SK-N-SH treated with all-trans-retinoic acid at 6 μM for 48 hours (cell line): Measurements from ENCODE around the gene SORCS3.

Experiments
- ATAC-seq: fragments of 200-7000 bp; cut with Tn5 transposase; 3 replicates; pipeline ENCODE4 v1.9.1; 2020; ENCODE audit warnings: mild to moderate bottlenecking, moderate library complexity
- ARNTL ChIP-seq: fragments of 450-650 bp; formaldehyde crosslinking; IDR thresholded peaks from 2 replicates; pipeline ENCODE4 v1.5.0; 2020; ENCODE audit warnings: low read depth, mild to moderate bottlenecking, moderate library complexity, borderline replicate concordance
- BACH2 ChIP-seq: fragments of 250-450 bp; sonication (Bioruptor Pico); IDR thresholded peaks from 2 replicates; pipeline ENCODE4 v1.9.0; 2021; ENCODE audit warnings: mild to moderate bottlenecking, borderline replicate concordance
- CSDC2 ChIP-seq: fragments of 250-450 bp; sonication (Bioruptor Pico); IDR thresholded peaks from 2 replicates; pipeline ENCODE4 v1.5.0; 2020; ENCODE audit warnings: mild to moderate bottlenecking, moderate library complexity
- ESRRG ChIP-seq: fragments of 250-450 bp; sonication (Bioruptor Pico); IDR thresholded peaks from 2 replicates; pipeline ENCODE4 v1.6.1; 2021; ENCODE audit warnings: mild to moderate bottlenecking
- GLIS3 ChIP-seq: fragments of 250-450 bp; sonication (Bioruptor Pico); IDR thresholded peaks from 2 replicates; pipeline ENCODE4 v1.5.0; 2020; ENCODE audit warnings: mild to moderate bottlenecking, moderate library complexity
- ISL1 ChIP-seq: fragments of 250-450 bp; sonication (Bioruptor Pico); IDR thresholded peaks from 2 replicates; pipeline ENCODE4 v2.1.2; 2022; ENCODE audit warnings: mild to moderate bottlenecking, moderate library complexity
- OSR1 ChIP-seq: fragments of 250-450 bp; sonication (Bioruptor Pico); IDR thresholded peaks from 2 replicates; pipeline ENCODE4 v1.8.0; 2022; ENCODE audit warnings: moderate library complexity, mild to moderate bottlenecking, inconsistent platforms
- PPARA ChIP-seq: fragments of 250-450 bp; sonication (Bioruptor Pico); IDR thresholded peaks from 2 replicates; pipeline ENCODE4 v1.5.0; 2020; ENCODE audit warnings: mild to moderate bottlenecking, borderline replicate concordance
- RARB ChIP-seq: fragments of 250-450 bp; sonication (Bioruptor Pico); IDR thresholded peaks from 2 replicates; pipeline ENCODE4 v1.8.0; 2021; ENCODE audit warnings: mild to moderate bottlenecking, moderate library complexity
- SNAI2 ChIP-seq: fragments of 250-450 bp; sonication (Bioruptor Pico); IDR thresholded peaks from 2 replicates; pipeline ENCODE4 v1.5.0; 2020; ENCODE audit warnings: mild to moderate bottlenecking, moderate library complexity
- TCF4 ChIP-seq: fragments of 250-450 bp; sonication (Bioruptor Pico); IDR thresholded peaks from 2 replicates; pipeline ENCODE4 v1.8.0; 2021; ENCODE audit warnings: mild to moderate bottlenecking, moderate library complexity, borderline replicate concordance
- TOX ChIP-seq: fragments of 250-450 bp; sonication (Bioruptor Pico); IDR thresholded peaks from 2 replicates; pipeline ENCODE4 v1.8.0; 2021; ENCODE audit warnings: mild to moderate bottlenecking, moderate library complexity, borderline replicate concordance
- ZC3H10 ChIP-seq: fragments of 250-450 bp; sonication (Bioruptor Pico); IDR thresholded peaks from 2 replicates; pipeline ENCODE4 v1.5.1; 2021; ENCODE audit warnings: mild to moderate bottlenecking, moderate library complexity
- ZFP3 ChIP-seq: fragments of 250-450 bp; sonication (Bioruptor Pico); IDR thresholded peaks from 2 replicates; pipeline ENCODE4 v1.5.0; 2020; ENCODE audit warnings: mild to moderate bottlenecking, moderate library complexity
- ZNF565 ChIP-seq: fragments of 450-650 bp; formaldehyde crosslinking; conservative IDR thresholded peaks from 2 replicates; pipeline ENCODE4 v1.5.0; 2020; ENCODE audit warnings: low read depth, mild to moderate bottlenecking, moderate library complexity
- ZNF70 ChIP-seq: fragments of 450-650 bp; formaldehyde crosslinking; IDR thresholded peaks from 2 replicates; pipeline ENCODE4 v1.5.0; 2020; ENCODE audit warnings: mild to moderate bottlenecking, moderate library complexity
- ZNF8 ChIP-seq: fragments of 450-650 bp; formaldehyde crosslinking; IDR thresholded peaks from 2 replicates; pipeline ENCODE4 v1.5.0; 2020; ENCODE audit warnings: mild to moderate bottlenecking, moderate library complexity
- TF ChIP-seq, protein P1 (sequence below): fragments of 250-450 bp; sonication (Bioruptor Pico); IDR thresholded peaks from 2 replicates; pipeline ENCODE4 v1.5.1; 2021; ENCODE audit warnings: mild to moderate bottlenecking, moderate library complexity
- TF ChIP-seq, protein P2 (sequence below): fragments of 250-450 bp; sonication (Bioruptor Pico); IDR thresholded peaks from 2 replicates; pipeline ENCODE4 v1.5.0; 2020; ENCODE audit warnings: mild to moderate bottlenecking, moderate library complexity
- TF ChIP-seq, protein P3 (sequence below): fragments of 250-450 bp; sonication (Bioruptor Pico); IDR thresholded peaks from 2 replicates; pipeline ENCODE4 v1.8.0; 2020; ENCODE audit warnings: mild to moderate bottlenecking, moderate library complexity, borderline replicate concordance

Gene SORCS3

DNA sequence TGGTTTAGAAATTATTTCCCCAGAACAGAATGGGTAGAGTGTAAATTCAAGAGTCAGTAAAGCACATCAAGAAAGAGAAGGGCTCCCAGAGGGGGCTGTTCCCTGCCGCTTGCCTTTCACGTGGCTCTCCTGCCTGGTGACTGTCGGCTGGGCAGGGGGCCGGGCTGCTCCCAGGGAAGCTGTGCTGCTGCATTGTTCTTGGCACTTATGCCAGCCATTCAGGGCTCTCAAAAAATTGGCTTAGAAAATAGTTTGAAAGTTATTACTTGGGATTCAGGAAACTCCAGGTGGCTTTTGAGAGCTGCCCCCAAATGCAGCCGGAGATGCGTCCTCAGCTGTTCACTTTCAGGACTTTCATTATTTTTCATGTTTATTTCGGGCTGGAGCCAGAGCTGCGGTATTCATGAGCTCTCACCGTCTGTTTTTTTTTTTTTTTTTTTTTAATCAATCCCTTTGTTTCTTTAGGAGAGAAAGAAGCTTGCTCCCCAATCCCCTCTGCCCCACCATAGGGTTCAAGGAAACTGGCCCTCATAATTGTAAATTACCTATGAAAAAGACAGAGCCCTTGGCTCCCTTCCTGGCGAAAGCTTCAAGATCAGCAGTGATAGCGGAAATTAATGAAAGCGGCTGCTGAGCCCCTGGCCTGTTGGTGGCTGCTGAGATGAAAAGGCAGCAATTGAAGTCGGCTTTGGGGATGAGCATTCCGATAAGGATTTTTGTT lies 94.1 kb downstream of the SORCS3 start:
- ATAC-seq, result no peak; the same call in 2 of the 3 replicates
- TF ChIP-seq TCF4, result no peak
- TF ChIP-seq SNAI2 (CRISPR knock-in tag), result no peak
- TF ChIP-seq ZFP3 (CRISPR knock-in tag), result no peak
- TF ChIP-seq, protein P1, sequence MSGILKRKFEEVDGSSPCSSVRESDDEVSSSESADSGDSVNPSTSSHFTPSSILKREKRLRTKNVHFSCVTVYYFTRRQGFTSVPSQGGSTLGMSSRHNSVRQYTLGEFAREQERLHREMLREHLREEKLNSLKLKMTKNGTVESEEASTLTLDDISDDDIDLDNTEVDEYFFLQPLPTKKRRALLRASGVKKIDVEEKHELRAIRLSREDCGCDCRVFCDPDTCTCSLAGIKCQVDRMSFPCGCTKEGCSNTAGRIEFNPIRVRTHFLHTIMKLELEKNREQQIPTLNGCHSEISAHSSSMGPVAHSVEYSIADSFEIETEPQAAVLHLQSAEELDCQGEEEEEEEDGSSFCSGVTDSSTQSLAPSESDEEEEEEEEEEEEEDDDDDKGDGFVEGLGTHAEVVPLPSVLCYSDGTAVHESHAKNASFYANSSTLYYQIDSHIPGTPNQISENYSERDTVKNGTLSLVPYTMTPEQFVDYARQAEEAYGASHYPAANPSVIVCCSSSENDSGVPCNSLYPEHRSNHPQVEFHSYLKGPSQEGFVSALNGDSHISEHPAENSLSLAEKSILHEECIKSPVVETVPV (CRISPR knock-in tag), result no peak
- no peak for TF ChIP-seq RARB
- no peak for TF ChIP-seq ZNF8 (CRISPR knock-in tag)
- TF ChIP-seq, protein P2, sequence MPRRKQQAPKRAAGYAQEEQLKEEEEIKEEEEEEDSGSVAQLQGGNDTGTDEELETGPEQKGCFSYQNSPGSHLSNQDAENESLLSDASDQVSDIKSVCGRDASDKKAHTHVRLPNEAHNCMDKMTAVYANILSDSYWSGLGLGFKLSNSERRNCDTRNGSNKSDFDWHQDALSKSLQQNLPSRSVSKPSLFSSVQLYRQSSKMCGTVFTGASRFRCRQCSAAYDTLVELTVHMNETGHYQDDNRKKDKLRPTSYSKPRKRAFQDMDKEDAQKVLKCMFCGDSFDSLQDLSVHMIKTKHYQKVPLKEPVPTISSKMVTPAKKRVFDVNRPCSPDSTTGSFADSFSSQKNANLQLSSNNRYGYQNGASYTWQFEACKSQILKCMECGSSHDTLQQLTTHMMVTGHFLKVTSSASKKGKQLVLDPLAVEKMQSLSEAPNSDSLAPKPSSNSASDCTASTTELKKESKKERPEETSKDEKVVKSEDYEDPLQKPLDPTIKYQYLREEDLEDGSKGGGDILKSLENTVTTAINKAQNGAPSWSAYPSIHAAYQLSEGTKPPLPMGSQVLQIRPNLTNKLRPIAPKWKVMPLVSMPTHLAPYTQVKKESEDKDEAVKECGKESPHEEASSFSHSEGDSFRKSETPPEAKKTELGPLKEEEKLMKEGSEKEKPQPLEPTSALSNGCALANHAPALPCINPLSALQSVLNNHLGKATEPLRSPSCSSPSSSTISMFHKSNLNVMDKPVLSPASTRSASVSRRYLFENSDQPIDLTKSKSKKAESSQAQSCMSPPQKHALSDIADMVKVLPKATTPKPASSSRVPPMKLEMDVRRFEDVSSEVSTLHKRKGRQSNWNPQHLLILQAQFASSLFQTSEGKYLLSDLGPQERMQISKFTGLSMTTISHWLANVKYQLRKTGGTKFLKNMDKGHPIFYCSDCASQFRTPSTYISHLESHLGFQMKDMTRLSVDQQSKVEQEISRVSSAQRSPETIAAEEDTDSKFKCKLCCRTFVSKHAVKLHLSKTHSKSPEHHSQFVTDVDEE (CRISPR knock-in tag), result no peak
- TF ChIP-seq CSDC2, result no peak
- TF ChIP-seq OSR1 (CRISPR knock-in tag), result no peak
- no peak for TF ChIP-seq ZNF565 (CRISPR knock-in tag)
- no peak for TF ChIP-seq GLIS3 (CRISPR knock-in tag)
- TF ChIP-seq, all 23 proteins: peak for 0

DNA sequence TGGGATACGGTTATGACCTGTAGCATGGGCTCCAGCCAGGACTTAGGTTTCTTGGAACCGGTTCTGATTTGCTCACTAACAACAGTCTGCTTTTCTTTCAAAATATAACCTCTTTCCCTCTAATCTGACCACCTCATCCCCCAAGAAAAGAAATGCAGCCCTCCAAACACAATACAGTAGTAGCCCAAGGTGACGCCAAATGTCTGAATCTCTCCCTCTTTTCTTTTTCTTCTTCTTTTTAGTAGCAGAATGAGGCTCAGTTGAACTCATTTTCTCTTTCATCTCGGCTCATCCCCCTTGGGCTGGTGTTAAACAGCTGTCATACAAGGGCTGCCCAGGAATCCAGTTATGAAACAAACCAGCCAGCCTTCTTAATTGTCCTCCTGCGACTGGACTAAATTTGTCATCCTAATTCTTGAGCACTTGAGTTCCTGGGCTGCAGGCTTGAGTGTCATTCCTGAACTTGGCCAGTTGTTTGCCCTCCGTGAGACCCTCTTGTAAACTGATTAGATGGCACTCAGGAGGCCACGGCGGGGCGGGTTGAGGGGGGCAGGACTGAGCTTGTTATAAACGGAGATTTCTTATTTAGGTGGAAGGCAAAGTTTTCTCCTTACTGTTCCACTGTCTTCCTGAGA lies 94.8 kb downstream of the SORCS3 start:
- no peak for ATAC-seq
- TF ChIP-seq PPARA (CRISPR knock-in tag) (no peak), ZNF565 (CRISPR knock-in tag) (no peak), BACH2 (CRISPR knock-in tag) (no peak), ESRRG (CRISPR knock-in tag) (no peak), ZNF70 (CRISPR knock-in tag) (no peak), ISL1 (CRISPR knock-in tag) (no peak), ZC3H10 (CRISPR knock-in tag) (no peak), TCF4 (no peak), TOX (CRISPR knock-in tag) (no peak), SNAI2 (CRISPR knock-in tag) (no peak), ZNF8 (CRISPR knock-in tag) (no peak), RARB (no peak), ARNTL (CRISPR knock-in tag) (no peak), CSDC2 (no peak), GLIS3 (CRISPR knock-in tag) (no peak), OSR1 (CRISPR knock-in tag) (no peak)
- TF ChIP-seq, protein P1 (CRISPR knock-in tag), result no peak
- TF ChIP-seq, protein P2 (CRISPR knock-in tag), result no peak
- TF ChIP-seq, protein P3, sequence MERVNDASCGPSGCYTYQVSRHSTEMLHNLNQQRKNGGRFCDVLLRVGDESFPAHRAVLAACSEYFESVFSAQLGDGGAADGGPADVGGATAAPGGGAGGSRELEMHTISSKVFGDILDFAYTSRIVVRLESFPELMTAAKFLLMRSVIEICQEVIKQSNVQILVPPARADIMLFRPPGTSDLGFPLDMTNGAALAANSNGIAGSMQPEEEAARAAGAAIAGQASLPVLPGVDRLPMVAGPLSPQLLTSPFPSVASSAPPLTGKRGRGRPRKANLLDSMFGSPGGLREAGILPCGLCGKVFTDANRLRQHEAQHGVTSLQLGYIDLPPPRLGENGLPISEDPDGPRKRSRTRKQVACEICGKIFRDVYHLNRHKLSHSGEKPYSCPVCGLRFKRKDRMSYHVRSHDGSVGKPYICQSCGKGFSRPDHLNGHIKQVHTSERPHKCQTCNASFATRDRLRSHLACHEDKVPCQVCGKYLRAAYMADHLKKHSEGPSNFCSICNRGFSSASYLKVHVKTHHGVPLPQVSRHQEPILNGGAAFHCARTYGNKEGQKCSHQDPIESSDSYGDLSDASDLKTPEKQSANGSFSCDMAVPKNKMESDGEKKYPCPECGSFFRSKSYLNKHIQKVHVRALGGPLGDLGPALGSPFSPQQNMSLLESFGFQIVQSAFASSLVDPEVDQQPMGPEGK (CRISPR knock-in tag), result no peak
